IMR-90 (cell line): ENCODE measurements around the gene CELA2A. TPM values are rescaled to one million over a fixed set of nuclear protein-coding genes. Genes with fewer than 3 reads are reported as not detected.

Experiments
- ATAC-seq: fragments of 200-7000 bp; cut with Tn5 transposase; 2 replicates; pipeline ENCODE4 v1.9.1; 2020; ENCODE audit warnings: low read depth, mild to moderate bottlenecking, moderate library complexity
- BruUV-seq: library from RNA; stranded (reverse); fragments of 400-500 nt; replicated peaks from 2 replicates; lab custom pipeline; 2021; lab: Mats Ljungman, UMichigan
- CTCF ChIA-PET: fragments of 300-600 bp; formaldehyde crosslinking; extraction: SDS; loops from one replicate; lab custom pipeline; 2021; ENCODE audit warnings: antibody characterized with exemption; lab: Yijun Ruan, JAX
- POLR2A ChIA-PET: fragments of 300-600 bp; sonication (Branson Sonifier 250); formaldehyde crosslinking; loops from one replicate; lab custom pipeline; 2022; ENCODE audit warnings: antibody characterized with exemption; ENCODE audit not compliant: unreplicated experiment; lab: Charles Lee
- DNase-seq: peaks from one replicate; pipeline ENCODE4 v3.0.0; 2013
- H2AFZ ChIP-seq: replicated peaks from 2 replicates; pipeline ENCODE3; 2013; ENCODE audit warnings: low read length, mild to moderate bottlenecking; ENCODE audit not compliant: poor library complexity
- H2AK5ac ChIP-seq: 2 replicates; pipeline ENCODE4 v1.6.1; 2013; ENCODE audit warnings: low read depth, low read length, inconsistent platforms
- H2AK9ac ChIP-seq: replicated peaks from 2 replicates; pipeline ENCODE3; 2013; ENCODE audit warnings: mild to moderate bottlenecking, low read depth, low read length, moderate library complexity; ENCODE audit not compliant: poor library complexity
- H2BK120ac ChIP-seq: 2 replicates; pipeline ENCODE4 v1.6.1; 2013; ENCODE audit warnings: low read depth, low read length, inconsistent platforms
- H2BK15ac ChIP-seq: 3 replicates; pipeline ENCODE4 v1.6.1; 2013; ENCODE audit warnings: low read depth, low read length, inconsistent platforms
- H2BK20ac ChIP-seq: 2 replicates; pipeline ENCODE4 v1.6.1; 2013; ENCODE audit warnings: low read depth, mild to moderate bottlenecking, inconsistent platforms, low read length, moderate library complexity
- H2BK5ac ChIP-seq: 2 replicates; pipeline ENCODE4 v1.6.1; 2013; ENCODE audit warnings: mild to moderate bottlenecking, low read depth, low read length, inconsistent platforms; ENCODE audit not compliant: poor library complexity, severe bottlenecking
- H3K14ac ChIP-seq: replicated peaks from 2 replicates; pipeline ENCODE4 v1.6.1; 2013; ENCODE audit warnings: low read depth, low read length, inconsistent platforms
- H3K18ac ChIP-seq: 2 replicates; pipeline ENCODE4 v1.6.1; 2013; ENCODE audit warnings: low read depth, low read length, control low read depth
- H3K23ac ChIP-seq: 2 replicates; pipeline ENCODE4 v1.6.1; 2013; ENCODE audit warnings: low read depth, low read length, inconsistent platforms
- H3K27ac ChIP-seq: 2 replicates; pipeline ENCODE4 v1.5.1; 2013; ENCODE audit warnings: mild to moderate bottlenecking, control low read depth, low read length; ENCODE audit not compliant: insufficient read depth
- H3K27me3 ChIP-seq: 2 replicates; pipeline ENCODE4 v1.6.1; 2013; ENCODE audit warnings: low read length; ENCODE audit not compliant: control insufficient read depth, insufficient read depth
- H3K36me3 ChIP-seq: 2 replicates; pipeline ENCODE4 v1.6.1; 2013; ENCODE audit warnings: low read length, mixed read lengths; ENCODE audit not compliant: control insufficient read depth, insufficient read depth
- H3K4ac ChIP-seq: 2 replicates; pipeline ENCODE4 v1.6.1; 2013; ENCODE audit warnings: low read depth, low read length, inconsistent platforms
- H3K4me1 ChIP-seq: 2 replicates; pipeline ENCODE4 v1.6.1; 2013; ENCODE audit warnings: low read length, mixed read lengths; ENCODE audit not compliant: control insufficient read depth, insufficient read depth
- H3K4me2 ChIP-seq: 2 replicates; pipeline ENCODE4 v1.6.1; 2013; ENCODE audit warnings: low read depth, mild to moderate bottlenecking, control low read depth, low read length, moderate library complexity
- H3K4me3 ChIP-seq: 2 replicates; pipeline ENCODE4 v1.5.1; 2013; ENCODE audit warnings: low read depth, mild to moderate bottlenecking, control low read depth, low read length, moderate library complexity; ENCODE audit not compliant: insufficient read depth
- H3K56ac ChIP-seq: 2 replicates; pipeline ENCODE4 v1.6.1; 2013; ENCODE audit warnings: low read length, inconsistent platforms; ENCODE audit not compliant: insufficient read depth; ENCODE audit errors: extremely low read depth
- H3K79me1 ChIP-seq, 2 experiments: 2 replicates each; pipeline ENCODE4 v1.6.1; 2013; ENCODE audit warnings: low read length in 2 of 2, inconsistent platforms in 1 of 2, low read depth in 1 of 2
- H3K9ac ChIP-seq: 2 replicates; pipeline ENCODE4 v1.6.1; 2013; ENCODE audit warnings: low read depth, low read length, control low read depth
- H3K9me1 ChIP-seq: 2 replicates; pipeline ENCODE4 v1.6.1; 2013; ENCODE audit warnings: low read length, inconsistent platforms; ENCODE audit not compliant: insufficient read depth
- H3K9me3 ChIP-seq: 2 replicates; pipeline ENCODE4 v1.6.1; 2013; ENCODE audit warnings: low read length; ENCODE audit not compliant: control insufficient read depth, insufficient read depth
- H4K20me1 ChIP-seq: 2 replicates; pipeline ENCODE4 v1.6.1; 2013; ENCODE audit warnings: low read length, inconsistent platforms; ENCODE audit not compliant: insufficient read depth
- H4K5ac ChIP-seq: 2 replicates; pipeline ENCODE4 v1.6.1; 2013; ENCODE audit warnings: mild to moderate bottlenecking, low read depth, low read length, control low read depth
- H4K8ac ChIP-seq, 2 experiments: 2 replicates each; pipeline ENCODE4 v1.6.1; 2013; ENCODE audit warnings: low read depth in 2 of 2, low read length in 2 of 2, control low read depth in 1 of 2, inconsistent platforms in 1 of 2
- H4K91ac ChIP-seq: 2 replicates; pipeline ENCODE4 v1.6.1; 2013; ENCODE audit warnings: low read depth, low read length, inconsistent platforms; ENCODE audit not compliant: insufficient read depth
- BHLHE40 ChIP-seq: fragments of 150-350 bp; IDR thresholded peaks from 2 replicates; pipeline ENCODE4 v1.6.1; 2016; ENCODE audit warnings: mild to moderate bottlenecking, low read depth, low read length
- CEBPB ChIP-seq: IDR thresholded peaks from 2 replicates; pipeline ENCODE4 v1.6.1; 2012; ENCODE audit warnings: low read depth, low read length, improper control_type of control experiment
- CHD1 ChIP-seq: IDR thresholded peaks from 2 replicates; pipeline ENCODE4 v1.6.1; 2012; ENCODE audit warnings: low read depth, low read length, improper control_type of control experiment
- FOS ChIP-seq: fragments of 150-350 bp; IDR thresholded peaks from 2 replicates; pipeline ENCODE4 v1.6.1; 2016; ENCODE audit warnings: low read depth, low read length
- MAFK ChIP-seq: IDR thresholded peaks from 2 replicates; pipeline ENCODE4 v1.6.1; 2012; ENCODE audit warnings: low read depth, low read length, improper control_type of control experiment
- MAZ ChIP-seq: IDR thresholded peaks from 2 replicates; pipeline ENCODE4 v1.6.1; 2012; ENCODE audit warnings: low read depth, mild to moderate bottlenecking, low read length, improper control_type of control experiment, moderate library complexity, borderline replicate concordance
- MXI1 ChIP-seq: IDR thresholded peaks from 2 replicates; pipeline ENCODE4 v1.6.1; 2012; ENCODE audit warnings: low read depth, mild to moderate bottlenecking, low read length, moderate library complexity, borderline replicate concordance
- NFE2L2 ChIP-seq: fragments of 150-350 bp; IDR thresholded peaks from 2 replicates; pipeline ENCODE4 v1.6.1; 2016; ENCODE audit warnings: low read depth, mild to moderate bottlenecking, low read length
- POLR2A ChIP-seq: IDR thresholded peaks from 2 replicates; pipeline ENCODE4 v1.6.1; 2012; ENCODE audit warnings: mild to moderate bottlenecking, low read depth, low read length
- RAD21 ChIP-seq: IDR thresholded peaks from 2 replicates; pipeline ENCODE4 v1.6.1; 2012; ENCODE audit warnings: low read length, improper control_type of control experiment
- RCOR1 ChIP-seq: IDR thresholded peaks from 2 replicates; pipeline ENCODE4 v1.6.1; 2012; ENCODE audit warnings: mild to moderate bottlenecking, low read length, improper control_type of control experiment; ENCODE audit not compliant: insufficient replicate concordance
- RFX5 ChIP-seq: IDR thresholded peaks from 2 replicates; pipeline ENCODE4 v1.8.0; 2012; ENCODE audit warnings: low read depth, mild to moderate bottlenecking, low read length, moderate library complexity
- SMC3 ChIP-seq: fragments of 150-350 bp; IDR thresholded peaks from 2 replicates; pipeline ENCODE4 v1.6.1; 2016; ENCODE audit warnings: low read depth, mild to moderate bottlenecking, antibody characterized with exemption, low read length, moderate library complexity
- WGBS, 2 experiments: methylation state at CpG; one replicate each; pipeline versions ENCODE4 v1.1.5 to v1.1.7; 2013; ENCODE audit warnings: missing lambda C conversion rate in 2 of 2; ENCODE audit not compliant: insufficient read length in 1 of 2; ENCODE audit errors: extremely low coverage in 2 of 2; 5-methylcytosine and 5-hydroxymethylcytosine counted together
- dilution Hi-C: fragments of 300-500 bp; cut with HindIII; formaldehyde crosslinking; loops from one replicate; pipeline ENCODE4 v1.14.3; 2018; ENCODE audit warnings: low sequenced_read_pairs; ENCODE audit not compliant: unreplicated experiment
- in situ Hi-C: fragments of 300-500 bp; cut with MboI; formaldehyde crosslinking; loops from 3 replicates; pipeline ENCODE4 v1.14.3; 2019; ENCODE audit warnings: low sequenced_read_pairs, inconsistent platforms, mixed read lengths
- intact Hi-C: fragments of 100-400 bp; cut with micrococcal nuclease; formaldehyde crosslinking; loops from 2 replicates; pipeline ENCODE4 v1.10.0; 2022
- polyA plus RNA-seq, 3 experiments: library from polyadenylated mRNA; depleted of rRNA; stranded (reverse); fragments of >200 nt; gene quantifications; 2 replicates each; pipeline ENCODE4 v1.2.3, GENCODE V29; 2012; ENCODE audit warnings: low replicate concordance in 1 of 3
- total RNA-seq: library from RNA; depleted of rRNA; stranded (reverse); fragments of >200 nt; gene quantifications from 2 replicates; pipeline ENCODE4 v1.2.3, GENCODE V29; 2012
- TF ChIP-seq, protein P1 (sequence below): conservative IDR thresholded peaks from 2 replicates; pipeline ENCODE4 v1.5.1; 2012; ENCODE audit warnings: mild to moderate bottlenecking, low read depth, low read length, improper control_type of control experiment
- TF ChIP-seq, protein P2 (sequence below): fragments of 150-350 bp; IDR thresholded peaks from 2 replicates; pipeline ENCODE4 v1.6.1; 2016; ENCODE audit warnings: low read depth, mild to moderate bottlenecking, low read length, moderate library complexity, borderline replicate concordance
- TF ChIP-seq, protein P3 (sequence below): fragments of 150-350 bp; IDR thresholded peaks from 2 replicates; pipeline ENCODE4 v1.6.1; 2017; ENCODE audit warnings: mild to moderate bottlenecking, antibody characterized with exemption, low read length, low read depth

The CELA2A gene
- total and polyA plus RNA-seq, 2 of the 4 experiments (the other 2 are of a cell fraction) = not detected

DNA sequence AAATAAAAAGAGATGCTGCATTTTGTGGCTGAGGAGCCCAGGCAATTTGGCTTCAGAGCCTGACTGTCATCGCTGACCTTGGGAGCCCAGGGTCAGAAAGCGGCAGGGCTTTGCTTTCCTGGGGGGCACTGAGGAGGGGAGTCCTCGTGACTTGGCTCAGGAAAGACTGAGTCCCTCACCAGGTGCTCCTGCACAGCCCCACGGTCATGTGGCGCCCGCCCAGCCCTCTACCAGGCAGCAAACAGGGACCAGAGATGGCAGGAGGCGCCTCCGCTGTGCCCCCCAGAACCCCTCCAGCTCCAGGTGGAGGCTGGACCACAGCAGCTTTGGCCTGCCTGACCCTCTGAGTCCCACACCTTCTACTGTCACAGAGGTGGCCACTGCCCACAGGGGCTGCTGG, 33.7 kb upstream of the CELA2A start:
- Histone ChIP-seq H2AK5ac (no peak overlapping the region), H3K18ac (no peak overlapping the region), H3K79me1 (peaks cover 20 to 71% of the 10 kb centered on the region in 2 experiments; a peak in 3 of 4 replicates), H3K27me3 (no peaks in the 10 kb centered on the region), H2BK120ac (no peak overlapping the region), H4K8ac (no peak overlapping the region), H3K9me3 (no peaks in the 10 kb centered on the region), H3K4me1 (peaks cover 18% of the 10 kb centered on the region), H3K27ac (no peak overlapping the region), H3K36me3 (peaks cover 11% of the 10 kb centered on the region), H2BK5ac (no peak overlapping the region), H3K23ac (no peak overlapping the region), H3K9me1 (peaks cover 17% of the 10 kb centered on the region), H4K91ac (no peak overlapping the region), H3K4ac (no peak overlapping the region), H3K9ac (no peak overlapping the region), H4K20me1 (peaks cover 32% of the 10 kb centered on the region), H2AK9ac (no peak overlapping the region), H4K5ac (no peak overlapping the region), H2BK15ac (no peak overlapping the region), H2AFZ (no peak overlapping the region), H2BK20ac (no peak overlapping the region), H3K4me3 (no peak overlapping the region), H3K4me2 (no peak overlapping the region), H3K56ac (no peak overlapping the region), H3K14ac (no peak overlapping the region)
- ChIA-PET POLR2A (no interaction called here), CTCF (no interaction called here)
- dilution Hi-C loops (no loop called here), intact Hi-C loops (no loop called here), in situ Hi-C loops (loop anchor here (10.0 kb wide), 1 partner anchor 268 kb away; the partner anchor contains the start of gene TMEM51)
- no TSS peak for BruUV-seq
- ATAC-seq = no peak
- no peak for DNase-seq
- no peak for TF ChIP-seq MAZ
- TF ChIP-seq MXI1 = no peak
- no peak for TF ChIP-seq NFE2L2
- TF ChIP-seq POLR2A = no peak
- TF ChIP-seq RFX5 = no peak
- TF ChIP-seq, protein P1, sequence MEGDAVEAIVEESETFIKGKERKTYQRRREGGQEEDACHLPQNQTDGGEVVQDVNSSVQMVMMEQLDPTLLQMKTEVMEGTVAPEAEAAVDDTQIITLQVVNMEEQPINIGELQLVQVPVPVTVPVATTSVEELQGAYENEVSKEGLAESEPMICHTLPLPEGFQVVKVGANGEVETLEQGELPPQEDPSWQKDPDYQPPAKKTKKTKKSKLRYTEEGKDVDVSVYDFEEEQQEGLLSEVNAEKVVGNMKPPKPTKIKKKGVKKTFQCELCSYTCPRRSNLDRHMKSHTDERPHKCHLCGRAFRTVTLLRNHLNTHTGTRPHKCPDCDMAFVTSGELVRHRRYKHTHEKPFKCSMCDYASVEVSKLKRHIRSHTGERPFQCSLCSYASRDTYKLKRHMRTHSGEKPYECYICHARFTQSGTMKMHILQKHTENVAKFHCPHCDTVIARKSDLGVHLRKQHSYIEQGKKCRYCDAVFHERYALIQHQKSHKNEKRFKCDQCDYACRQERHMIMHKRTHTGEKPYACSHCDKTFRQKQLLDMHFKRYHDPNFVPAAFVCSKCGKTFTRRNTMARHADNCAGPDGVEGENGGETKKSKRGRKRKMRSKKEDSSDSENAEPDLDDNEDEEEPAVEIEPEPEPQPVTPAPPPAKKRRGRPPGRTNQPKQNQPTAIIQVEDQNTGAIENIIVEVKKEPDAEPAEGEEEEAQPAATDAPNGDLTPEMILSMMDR = no peak
- TF ChIP-seq SMC3 = no peak
- no peak for TF ChIP-seq FOS
- TF ChIP-seq MAFK = no peak
- TF ChIP-seq CEBPB = no peak
- TF ChIP-seq, protein P2, sequence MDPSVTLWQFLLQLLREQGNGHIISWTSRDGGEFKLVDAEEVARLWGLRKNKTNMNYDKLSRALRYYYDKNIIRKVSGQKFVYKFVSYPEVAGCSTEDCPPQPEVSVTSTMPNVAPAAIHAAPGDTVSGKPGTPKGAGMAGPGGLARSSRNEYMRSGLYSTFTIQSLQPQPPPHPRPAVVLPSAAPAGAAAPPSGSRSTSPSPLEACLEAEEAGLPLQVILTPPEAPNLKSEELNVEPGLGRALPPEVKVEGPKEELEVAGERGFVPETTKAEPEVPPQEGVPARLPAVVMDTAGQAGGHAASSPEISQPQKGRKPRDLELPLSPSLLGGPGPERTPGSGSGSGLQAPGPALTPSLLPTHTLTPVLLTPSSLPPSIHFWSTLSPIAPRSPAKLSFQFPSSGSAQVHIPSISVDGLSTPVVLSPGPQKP = no peak
- TF ChIP-seq RAD21 = no peak
- TF ChIP-seq CHD1 = no peak
- no peak for TF ChIP-seq RCOR1
- TF ChIP-seq BHLHE40 = no peak
- TF ChIP-seq, protein P3, sequence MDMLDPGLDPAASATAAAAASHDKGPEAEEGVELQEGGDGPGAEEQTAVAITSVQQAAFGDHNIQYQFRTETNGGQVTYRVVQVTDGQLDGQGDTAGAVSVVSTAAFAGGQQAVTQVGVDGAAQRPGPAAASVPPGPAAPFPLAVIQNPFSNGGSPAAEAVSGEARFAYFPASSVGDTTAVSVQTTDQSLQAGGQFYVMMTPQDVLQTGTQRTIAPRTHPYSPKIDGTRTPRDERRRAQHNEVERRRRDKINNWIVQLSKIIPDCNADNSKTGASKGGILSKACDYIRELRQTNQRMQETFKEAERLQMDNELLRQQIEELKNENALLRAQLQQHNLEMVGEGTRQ = no peak
- 83% methylated on average over 1 of the region's 8 CpGs; no CpG with 5 or more reads in 1 of the 2 experiments for WGBS, 2 experiments
